ENCODE results near the gene CRHR2.

CRHR2 gene

GRCh38 chr7:30706908-30707307 lies 24.7 kb upstream of the CRHR2 start:
- DNase-seq (ENCODE audit: low spot score): no peak

GRCh38 chr7:30706316-30706715 lies 24.1 kb upstream of the CRHR2 start:
- DNase-seq (ENCODE audit: low spot score): no peak

- no peak for DNase-seq (ENCODE audit: low spot score)
Measured at GRCh38 chr7:30705596-30705995, 23.3 kb upstream of the CRHR2 start.

- DNase-seq (ENCODE audit: low spot score): no peak
Measured at GRCh38 chr7:30705008-30705407, 22.8 kb upstream of the CRHR2 start.

- DNase-seq (ENCODE audit: low spot score): no peak
Measured at GRCh38 chr7:30703756-30704155, 21.5 kb upstream of the CRHR2 start.

GRCh38 chr7:30702200-30702599 lies 19.9 kb upstream of the CRHR2 start:
- no peak for DNase-seq (ENCODE audit: low spot score)

GRCh38 chr7:30700941-30701340 lies 18.7 kb upstream of the CRHR2 start:
- DNase-seq (ENCODE audit: low spot score): no peak

GRCh38 chr7:30699706-30700495 lies 17.6 kb upstream of the CRHR2 start:
- no peak for DNase-seq (ENCODE audit: low spot score)

GRCh38 chr7:30698481-30698880 lies 16.2 kb upstream of the CRHR2 start:
- DNase-seq (ENCODE audit: low spot score): no peak

- no peak for DNase-seq (ENCODE audit: low spot score)
Measured at GRCh38 chr7:30697719-30698460, 15.6 kb upstream of the CRHR2 start.

GRCh38 chr7:30694774-30695721 lies 12.8 kb upstream of the CRHR2 start:
- DNase-seq (ENCODE audit: low spot score): no peak

GRCh38 chr7:30694218-30694745 lies 12.0 kb upstream of the CRHR2 start:
- DNase-seq (ENCODE audit: low spot score): no peak

- DNase-seq (ENCODE audit: low spot score): no peak
Measured at GRCh38 chr7:30692882-30693281, 10.6 kb upstream of the CRHR2 start.

- no peak for DNase-seq (ENCODE audit: low spot score)
Measured at GRCh38 chr7:30692438-30692837, 10.2 kb upstream of the CRHR2 start.

- no peak for DNase-seq (ENCODE audit: low spot score)
Measured at GRCh38 chr7:30690011-30690410, 7.8 kb upstream of the CRHR2 start.

GRCh38 chr7:30688718-30689221 lies 6.5 kb upstream of the CRHR2 start:
- no peak for DNase-seq (ENCODE audit: low spot score)

- no peak for DNase-seq (ENCODE audit: low spot score)
Measured at GRCh38 chr7:30687604-30688003, 5.3 kb upstream of the CRHR2 start.

GRCh38 chr7:30684351-30684750 lies 2.1 kb upstream of the CRHR2 start:
- DNase-seq (ENCODE audit: low spot score): no peak

- no peak for DNase-seq (ENCODE audit: low spot score)
Measured at GRCh38 chr7:30683816-30684215, 1.6 kb upstream of the CRHR2 start.

GRCh38 chr7:30683306-30683705 lies 1.1 kb upstream of the CRHR2 start:
- DNase-seq (ENCODE audit: low spot score): no peak

- DNase-seq (ENCODE audit: low spot score): no peak
Measured at GRCh38 chr7:30681815-30682211, 443 bp downstream of the CRHR2 start.

GRCh38 chr7:30681331-30681797 lies 892 bp downstream of the CRHR2 start:
- DNase-seq (ENCODE audit: low spot score): no peak
